GM12892 (cell line): Measurements from ENCODE around the gene TREML2.

Experiments used
- DNase-seq: peaks from one replicate; pipeline ENCODE4 v3.0.0; 2011; ENCODE audit not compliant: insufficient read length
- FAIRE-seq: peaks from 2 replicates; lab custom pipeline; 2011; peaks lifted over from hg19 to GRCh38; lab: Jason Lieb, UNC
- POLR2A ChIP-seq: IDR thresholded peaks from 2 replicates; pipeline ENCODE4 v1.6.1; 2011; ENCODE audit warnings: low read depth, low read length, control low read depth
- POLR2AphosphoS5 ChIP-seq: IDR thresholded peaks from 2 replicates; pipeline ENCODE4 v1.6.1; 2011; ENCODE audit warnings: low read depth, low read length, control low read depth
- TAF1 ChIP-seq: IDR thresholded peaks from 2 replicates; pipeline ENCODE4 v1.6.1; 2011; ENCODE audit warnings: low read depth, mild to moderate bottlenecking, control low read depth, low read length, borderline replicate concordance

Gene TREML2

DNA sequence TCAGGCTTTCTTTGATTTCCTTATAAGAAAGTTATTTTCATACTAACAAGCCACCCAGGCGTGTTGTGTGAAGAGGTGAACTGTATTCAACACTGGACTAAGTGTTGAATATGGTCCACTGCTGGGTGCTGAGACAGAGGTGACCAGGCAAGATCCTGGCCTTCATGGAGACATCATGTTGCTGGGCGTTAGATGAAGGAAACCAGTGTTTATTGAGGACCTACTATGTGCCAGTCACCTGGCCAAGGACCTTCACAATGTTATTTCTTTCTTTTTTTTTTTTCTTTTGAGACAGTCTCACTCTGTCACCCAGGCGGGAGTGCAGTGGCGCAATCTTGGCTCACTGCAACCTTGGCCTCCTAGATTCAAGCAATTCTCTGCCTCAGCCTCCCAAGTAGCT, 44.9 kb downstream of the TREML2 start:
- FAIRE-seq (no peak), DNase-seq (no peak)
- TF ChIP-seq TAF1 (no peak), POLR2A (no peak), POLR2AphosphoS5 (no peak)

DNA sequence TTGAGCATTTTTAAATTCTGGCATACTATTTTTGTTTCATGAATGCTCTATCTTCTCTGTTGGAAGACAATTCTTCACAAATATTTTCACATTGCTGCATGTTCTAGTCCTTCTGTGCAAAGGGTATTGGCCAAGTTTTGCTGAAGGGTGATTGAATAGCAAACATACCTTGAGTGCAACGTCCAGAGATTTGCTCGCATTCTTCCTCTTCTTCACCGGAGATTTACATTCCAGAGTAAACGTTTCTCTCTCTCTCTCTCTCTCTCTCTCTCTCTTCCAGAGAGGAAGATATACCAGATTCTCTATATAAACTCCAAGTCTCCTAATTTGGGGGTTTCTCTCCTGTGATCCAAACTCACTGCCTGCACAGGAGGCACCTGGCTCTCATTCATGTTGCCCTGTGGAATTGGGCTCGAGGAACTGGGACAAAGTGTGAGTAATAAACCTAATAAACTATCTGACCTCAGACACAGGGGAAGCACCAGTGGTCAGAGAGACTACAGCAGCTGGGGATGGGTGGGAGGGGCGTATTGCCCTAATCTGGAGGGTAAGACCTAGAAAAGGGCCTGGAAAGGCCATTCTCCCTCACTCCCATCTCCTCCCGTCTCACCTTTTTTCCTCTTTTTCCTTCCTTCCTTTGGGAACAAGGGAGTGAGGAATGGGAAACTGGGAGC, 45.7 kb downstream of the TREML2 start:
- FAIRE-seq = no peak
- TF ChIP-seq POLR2A (no peak), TAF1 (no peak), POLR2AphosphoS5 (no peak)
- no peak for DNase-seq

DNA sequence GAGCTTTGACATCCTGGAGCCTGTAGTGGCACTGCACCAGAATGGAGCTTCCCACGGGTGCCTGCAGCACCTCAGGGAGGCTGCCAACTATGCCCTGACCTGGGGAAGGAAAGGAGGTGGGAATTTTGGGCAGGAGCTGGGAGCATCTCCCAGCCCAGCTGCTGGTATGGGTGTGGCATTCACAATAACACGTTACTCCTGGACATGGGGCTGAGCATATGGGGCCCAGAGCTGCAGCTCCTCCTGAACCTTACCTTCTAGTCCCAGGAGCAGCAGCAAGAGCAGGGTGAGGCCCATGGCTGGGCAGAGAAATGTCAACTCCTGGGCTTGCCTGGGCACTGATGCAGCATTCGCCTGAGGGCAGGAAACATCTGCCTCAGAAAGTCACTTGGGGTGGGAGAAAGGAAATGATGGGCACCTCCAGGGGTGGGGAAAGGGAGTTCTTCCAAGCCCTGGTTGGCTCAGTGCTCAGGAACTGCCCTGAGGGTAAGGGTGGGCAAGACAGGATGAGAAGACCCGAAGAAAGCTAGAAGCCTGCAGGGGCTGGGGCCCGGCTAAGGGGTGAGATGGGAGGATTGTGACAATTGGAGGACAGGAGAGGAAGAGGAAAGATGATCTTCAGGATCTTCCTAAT, 46.8 kb downstream of the TREML2 start, which contains the start of gene TREML1:
TREML1 (minus strand) TSS at position 356 of the 634 bp plus-strand sequence; CDS start at position 297, 59 bp downstream.
- TF ChIP-seq POLR2AphosphoS5 = no peak
- no peak for TF ChIP-seq POLR2A
- TF ChIP-seq TAF1 = no peak
- DNase-seq (no peak), FAIRE-seq (no peak)

DNA sequence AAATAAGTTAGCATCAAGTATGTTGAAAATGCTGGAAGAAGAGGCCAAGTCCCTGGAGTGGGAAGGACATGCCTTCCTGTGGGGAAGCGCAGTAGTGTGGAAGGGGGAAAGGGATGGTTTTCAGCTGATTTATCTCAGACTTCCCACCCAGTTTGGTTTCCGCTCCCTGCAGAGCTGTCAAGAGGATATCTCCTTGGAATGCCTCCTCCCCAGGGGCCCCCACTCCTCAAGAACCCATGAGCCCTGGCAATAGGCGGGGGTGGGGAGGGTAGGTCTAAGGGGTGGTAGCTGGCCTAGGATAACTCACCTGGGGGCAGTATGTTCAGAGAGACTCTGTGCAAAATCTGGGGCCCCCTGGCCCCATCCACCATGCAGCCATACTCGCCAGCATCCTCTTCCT, 47.5 kb downstream of the TREML2 start:
- FAIRE-seq = no peak
- DNase-seq = no peak
- TF ChIP-seq POLR2AphosphoS5 (no peak), POLR2A (no peak), TAF1 (no peak)

DNA sequence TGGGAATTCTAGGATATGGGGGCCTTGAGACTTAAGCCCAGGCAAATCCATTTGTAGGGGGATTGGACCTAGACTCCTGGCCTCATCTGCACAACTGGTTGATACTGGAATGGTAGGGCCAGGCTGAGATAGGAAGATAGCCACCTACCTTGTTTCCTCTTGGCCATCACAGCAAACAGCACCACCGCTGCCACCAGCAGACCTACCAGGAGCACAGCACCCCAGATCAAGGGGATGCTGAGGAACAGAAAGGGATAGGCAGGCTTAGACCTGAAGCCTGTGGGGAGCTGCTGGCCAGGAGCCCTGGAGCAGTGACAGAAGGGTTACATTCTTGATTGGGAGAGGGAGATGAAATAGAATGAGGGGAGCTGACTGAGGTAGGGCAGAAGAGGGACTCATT, 50.3 kb downstream of the TREML2 start:
- FAIRE-seq (no peak), DNase-seq (no peak)
- TF ChIP-seq POLR2A = no peak
- TF ChIP-seq POLR2AphosphoS5 = no peak
- TF ChIP-seq TAF1 = no peak

DNA sequence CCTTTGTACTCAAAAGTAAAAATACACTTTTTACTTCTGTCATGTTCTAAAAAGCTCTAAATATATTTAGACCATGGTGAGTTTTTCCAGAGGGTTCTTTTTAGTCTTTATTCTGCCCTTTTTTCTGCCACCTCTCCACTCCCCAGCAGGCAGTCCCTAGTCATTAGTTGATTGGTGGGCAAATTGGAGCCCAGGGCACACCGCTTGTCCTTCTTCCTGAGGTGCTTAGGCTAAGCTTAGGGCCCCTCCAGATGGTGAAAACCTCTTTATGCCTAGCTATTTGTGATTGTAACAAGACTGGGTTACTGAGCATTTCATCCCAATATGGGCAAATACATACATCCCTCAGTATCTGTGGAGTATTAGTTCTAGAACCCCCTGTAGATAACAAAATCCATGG, 53.0 kb downstream of the TREML2 start:
- DNase-seq (no peak), FAIRE-seq (no peak)
- TF ChIP-seq POLR2AphosphoS5 (no peak), TAF1 (no peak), POLR2A (no peak)
